GM21423 (cell line): Measurements from ENCODE around the gene COQ2.
A peak's percentile ranks its signal among the peaks of the same experiment; 100 is the strongest.
"Not testable (repeated sequence)": the region's sequence is repeated elsewhere in the genome, so short reads cannot be mapped to it uniquely, and the experiment has no call there.

Experiments used
- ATAC-seq: cut with Tn5 transposase; IDR thresholded peaks from one replicate; pipeline ENCODE4 v1.9.1; 2021; ENCODE audit warnings: mild to moderate bottlenecking, moderate library complexity; ENCODE audit not compliant: unreplicated experiment

The COQ2 gene

GRCh38 chr4:83285055-83285407, 433 bp upstream of the COQ2 start:
- ATAC-seq, result no peak

DNA sequence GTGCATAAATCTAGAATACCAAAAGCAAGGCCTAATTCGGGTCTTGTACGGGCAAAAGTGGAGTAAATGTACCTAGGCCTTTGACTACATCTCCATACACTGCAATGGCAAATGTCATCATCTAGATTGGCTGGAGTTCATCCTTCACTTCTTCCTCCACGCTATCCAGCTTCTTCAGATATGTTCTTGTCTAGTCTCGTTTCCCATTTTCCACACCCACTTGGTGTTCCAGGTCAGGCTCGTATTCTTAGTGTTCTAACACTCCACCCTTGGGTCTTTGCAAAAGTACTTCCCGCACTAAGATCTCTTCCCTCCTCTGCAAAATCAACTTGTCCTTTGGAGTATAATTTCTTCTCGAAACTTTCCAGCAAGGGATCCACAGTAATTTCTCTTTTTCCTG, 1.4 kb downstream of the COQ2 start:
- ATAC-seq, result no peak

- ATAC-seq, result no peak
Observed at GRCh38 chr4:83282049-83282535, 2.5 kb downstream of the COQ2 start.

GRCh38 chr4:83281307-83281706, 3.3 kb downstream of the COQ2 start:
- no peak for ATAC-seq

- ATAC-seq, result peak; percentile 64
Observed at GRCh38 chr4:83276299-83277040, 8.1 kb downstream of the COQ2 start.

DNA sequence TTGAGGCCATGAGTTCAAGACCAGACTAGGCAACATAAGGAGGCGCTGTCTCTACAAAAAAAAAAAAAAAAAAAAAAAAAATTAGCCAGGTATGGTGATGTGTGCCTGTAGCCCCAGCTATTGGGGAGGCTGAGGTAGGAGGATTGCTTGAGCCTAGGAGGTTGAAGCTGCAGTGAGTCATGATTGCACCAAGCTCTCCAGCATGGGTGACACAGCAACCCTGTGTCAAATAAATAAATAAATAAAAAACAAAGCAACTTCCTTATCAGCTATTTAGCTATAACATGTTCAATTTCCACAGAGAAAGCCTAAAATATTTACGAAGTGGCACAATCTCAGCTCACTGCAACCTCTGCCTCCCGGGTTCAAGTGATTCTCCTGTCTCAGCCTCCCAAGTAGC, 10.7 kb downstream of the COQ2 start:
- ATAC-seq, result not testable (repeated sequence)

DNA sequence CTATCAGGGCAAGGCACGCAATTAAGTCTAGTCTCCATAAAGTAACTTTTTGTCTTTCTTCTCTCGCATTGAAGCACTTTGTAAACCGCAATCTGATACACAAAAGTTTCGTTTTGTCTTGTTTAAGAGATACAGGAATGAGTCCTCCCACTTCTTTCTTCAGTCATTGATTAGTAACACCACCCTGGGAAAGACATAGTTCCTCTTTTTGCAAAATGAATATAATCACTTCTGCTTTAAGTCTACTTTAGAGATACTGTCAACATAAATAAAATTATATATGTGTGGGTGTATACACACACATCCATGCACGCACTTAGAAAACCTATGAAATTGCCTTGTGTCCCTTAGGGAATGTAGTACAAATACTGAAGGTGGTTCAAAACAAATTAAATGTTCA, 11.7 kb downstream of the COQ2 start:
- peak; percentile 76 for ATAC-seq

- no peak for ATAC-seq
Observed at GRCh38 chr4:83269256-83269655, 15.3 kb downstream of the COQ2 start.

GRCh38 chr4:83268491-83268890, 16.1 kb downstream of the COQ2 start:
- ATAC-seq, result no peak

DNA sequence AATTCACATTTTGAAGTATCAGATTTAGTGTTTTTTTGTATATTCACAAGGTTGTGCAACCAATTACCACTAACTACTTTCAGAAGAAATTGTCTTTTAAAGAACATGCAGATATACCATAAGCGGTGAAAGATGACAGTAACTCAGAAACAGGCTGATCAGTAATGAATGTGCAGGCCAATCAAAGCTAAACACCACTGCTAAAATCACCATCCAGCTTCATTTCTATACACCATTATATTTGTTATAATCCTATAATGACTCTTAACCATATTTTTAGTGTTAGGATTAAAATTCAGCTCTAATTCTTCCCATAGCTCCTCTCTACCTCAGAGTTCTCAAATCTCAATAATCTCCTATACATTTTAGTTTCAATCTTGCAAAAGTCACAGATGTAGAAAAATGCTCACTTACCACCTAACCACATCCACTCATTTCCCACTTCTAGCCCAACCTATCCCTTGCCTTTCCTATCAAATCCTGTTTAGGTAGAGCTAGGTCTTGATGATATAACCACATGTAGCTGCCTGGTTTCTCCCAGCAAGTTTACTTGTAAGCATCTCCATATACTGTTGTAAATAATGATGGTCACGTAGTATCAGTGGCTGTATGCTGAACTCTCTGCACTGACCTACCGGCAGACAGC, 16.6 kb downstream of the COQ2 start:
- no peak for ATAC-seq

DNA sequence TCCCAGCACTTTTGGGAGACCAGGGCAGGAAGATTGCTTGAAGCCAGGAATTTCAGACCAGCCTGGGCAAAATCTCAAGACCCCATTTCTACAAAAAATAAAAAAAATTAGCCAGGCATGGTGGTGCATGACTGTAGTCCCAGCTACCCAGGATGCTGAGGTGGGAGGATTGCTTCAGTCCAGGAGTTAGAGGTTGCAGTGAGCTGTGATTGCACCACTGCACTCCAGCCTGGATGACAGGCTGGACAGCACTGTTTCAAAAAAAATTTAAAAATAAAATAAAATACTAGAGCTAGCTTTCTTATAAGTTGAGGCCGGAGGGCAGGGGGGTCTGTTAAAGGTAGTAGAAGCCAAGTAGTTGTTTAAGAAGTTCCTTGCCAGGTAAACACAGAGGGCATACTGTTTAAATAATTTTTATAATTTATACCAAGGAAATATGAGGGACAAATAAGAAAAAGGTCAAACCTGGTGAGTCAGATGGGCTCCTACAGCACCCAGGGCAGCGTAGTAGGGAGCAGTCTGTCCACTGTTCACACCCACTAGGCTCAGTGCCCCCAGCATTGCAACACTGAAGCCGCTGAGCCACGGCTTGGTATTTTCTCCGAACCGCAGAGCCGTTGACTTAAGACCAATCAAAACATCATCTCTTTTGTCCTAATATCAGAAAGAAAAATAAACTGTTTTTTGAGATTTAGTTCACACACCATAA, 17.3 kb downstream of the COQ2 start:
- ATAC-seq, result no peak

DNA sequence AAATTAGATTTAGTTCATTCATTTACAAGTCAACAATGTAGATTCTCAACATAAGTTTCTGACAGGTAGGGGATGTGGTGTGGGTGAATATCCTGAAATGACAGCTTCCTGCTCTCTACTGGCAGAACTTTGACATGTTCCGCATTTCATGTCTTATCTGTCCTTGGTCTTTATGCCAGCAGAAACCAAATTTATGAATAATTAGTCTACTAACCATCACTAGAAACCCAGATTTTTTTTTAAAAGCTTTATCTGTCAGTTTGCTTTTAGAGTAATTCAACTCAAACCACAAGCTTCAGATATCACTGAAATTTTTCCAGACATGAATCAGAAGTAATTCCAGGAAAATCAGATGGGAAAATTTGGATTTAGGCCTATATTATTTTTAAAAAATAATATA, 17.9 kb downstream of the COQ2 start:
- peak; percentile 64 for ATAC-seq

DNA sequence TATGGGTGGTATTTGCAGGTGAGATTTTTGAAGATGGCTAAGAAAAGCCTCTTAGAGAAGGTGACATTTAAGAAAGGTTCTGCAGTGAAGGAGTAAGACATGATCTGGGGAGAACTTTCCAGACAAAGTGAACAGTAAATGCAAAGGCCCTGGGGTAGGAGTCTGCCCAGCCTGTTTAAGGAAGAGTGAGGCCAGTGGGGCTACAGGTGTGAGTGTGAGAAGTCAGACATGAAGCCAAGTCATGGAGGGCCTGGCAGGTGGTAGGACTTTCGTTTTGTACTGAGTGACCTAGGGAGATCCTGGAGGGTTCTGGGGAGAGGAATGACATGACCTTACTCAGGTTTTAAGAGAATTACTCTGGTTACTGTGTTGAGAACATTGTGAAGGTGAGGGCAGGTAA, 21.5 kb downstream of the COQ2 start:
- no peak for ATAC-seq

GRCh38 chr4:83262682-83263081, 21.9 kb downstream of the COQ2 start:
- no peak for ATAC-seq

DNA sequence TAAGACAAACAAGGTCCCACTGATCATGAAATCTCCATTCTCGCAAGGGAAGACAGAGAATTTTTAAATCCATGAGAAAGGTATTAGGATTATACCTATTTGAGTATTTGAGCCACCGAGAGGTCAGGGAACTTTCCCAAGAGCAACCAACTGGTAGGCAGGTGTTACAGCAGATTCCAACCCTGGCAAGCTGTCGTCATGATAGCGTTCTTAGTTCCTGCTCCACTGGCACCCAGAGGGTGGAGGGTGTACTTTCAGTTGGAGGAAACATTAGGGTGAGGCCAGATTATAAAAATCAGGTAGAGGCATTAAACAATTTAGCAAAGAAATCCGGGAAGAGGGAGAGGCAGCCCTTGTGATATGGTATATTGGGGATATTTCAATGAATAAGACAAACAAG, 23.3 kb downstream of the COQ2 start:
- ATAC-seq, result no peak

- ATAC-seq, result no peak
Observed at GRCh38 chr4:83259586-83259985, 25.0 kb downstream of the COQ2 start.

GRCh38 chr4:83258461-83258860, 26.1 kb downstream of the COQ2 start:
- no peak for ATAC-seq

DNA sequence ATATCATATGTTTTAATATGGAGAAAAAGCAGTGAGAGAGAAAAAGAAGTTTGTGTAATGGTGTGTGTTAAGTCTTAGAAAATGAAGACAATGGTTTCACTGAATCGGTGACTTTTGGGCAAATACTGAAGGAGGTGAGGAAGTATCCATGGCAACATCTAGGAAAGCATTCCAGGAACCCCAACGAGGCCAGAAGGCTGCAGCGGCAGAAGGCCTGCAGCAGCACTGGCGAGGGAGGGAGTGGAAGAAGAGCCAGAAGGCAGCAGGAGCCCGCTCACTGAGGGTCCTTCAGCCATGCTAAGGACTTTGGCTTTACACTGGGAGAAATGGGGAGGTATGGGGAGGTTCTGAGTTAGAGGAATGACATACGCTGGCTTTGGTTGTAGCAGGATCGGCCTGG, 26.8 kb downstream of the COQ2 start:
- ATAC-seq, result no peak

GRCh38 chr4:83255584-83255983, 29.0 kb downstream of the COQ2 start:
- ATAC-seq, result no peak

DNA sequence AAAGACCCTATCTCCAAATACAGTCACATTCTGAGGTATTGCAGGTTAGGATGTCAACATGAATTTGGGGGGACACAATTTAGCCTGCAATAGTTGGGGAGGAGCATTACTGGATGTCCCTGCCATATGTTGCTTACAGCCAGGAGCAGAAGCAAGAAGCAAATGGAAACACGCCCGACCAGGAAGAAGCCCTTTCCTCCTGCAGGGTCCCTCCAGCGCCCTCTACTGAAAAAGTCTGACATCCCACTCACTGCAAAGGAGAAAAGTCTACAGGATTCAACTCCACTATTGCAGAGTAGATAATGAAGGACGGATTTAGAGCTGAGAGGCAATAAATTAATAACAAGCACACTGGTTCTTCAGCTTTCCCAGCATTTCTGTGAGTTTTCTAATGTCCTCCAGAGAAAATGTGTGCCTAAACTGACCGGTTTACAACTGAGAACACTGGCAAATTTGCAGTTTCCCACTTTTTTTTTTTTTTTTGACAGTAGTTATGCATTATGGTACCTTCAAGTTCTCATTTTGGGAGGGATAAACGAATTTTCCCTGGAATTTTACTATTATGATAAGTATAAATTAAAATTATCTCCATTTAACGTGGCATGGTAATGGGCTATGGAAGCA, 31.7 kb downstream of the COQ2 start:
- ATAC-seq, result peak; percentile 68

- no peak for ATAC-seq
Observed at GRCh38 chr4:83251447-83251830, 33.2 kb downstream of the COQ2 start.
